Measurements from ENCODE around the gene IDH2. TPM values are rescaled to one million over a fixed set of nuclear protein-coding genes. Genes with fewer than 3 reads are reported as not detected.
"Not testable (repeated sequence)": the region's sequence is repeated elsewhere in the genome, so short reads cannot be mapped to it uniquely, and the experiment has no call there.

IDH2 gene
- total and polyA plus RNA-seq, 10 of the 15 experiments (the other 5 are each of a cell fraction or from before 2014, with no cell fraction given) = 2.3 to 358 (median 242) TPM

DNA sequence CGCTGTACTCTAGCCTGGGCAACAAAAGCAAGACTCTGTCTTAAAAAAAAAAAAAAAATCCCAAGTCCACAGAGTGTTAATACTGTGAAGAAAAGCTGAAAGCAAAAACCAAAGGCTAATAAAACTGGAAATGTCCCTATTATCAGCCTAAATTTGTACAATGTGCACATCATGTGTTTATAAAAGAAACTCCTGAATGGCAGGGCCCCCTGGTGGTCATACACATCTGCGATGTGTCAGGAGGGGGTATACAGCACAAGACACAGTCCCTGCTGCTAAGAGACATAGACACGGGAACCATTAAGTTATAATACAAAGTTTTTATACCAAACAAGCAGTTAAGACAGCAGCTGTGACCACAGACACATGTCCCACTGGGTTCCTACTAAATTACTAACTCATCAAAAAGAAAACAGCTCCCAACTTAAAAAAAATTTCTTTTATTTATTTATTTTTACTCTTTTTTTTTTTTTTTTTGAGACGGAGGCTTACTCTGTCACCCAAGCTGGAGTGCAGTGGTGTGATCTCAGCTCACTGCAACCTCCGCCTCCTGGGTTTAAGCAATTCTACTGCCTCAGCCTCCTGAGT is 31.0 kb downstream of the IDH2 start (continued):
- TF ChIP-seq MEF2B (IDR thresholded peaks at IDR 0.05; ENCODE audit: partially characterized antibody, poor library complexity, severe bottlenecking) = no peak
- TF ChIP-seq ZNF24 (IDR thresholded peaks at IDR 0.05) = 0 out of 2 replicates have a peak, but pooled peaks have one; percentile 11
- peak in 1 of 2 experiments; percentile 7; a peak in 1 of 4 replicates for TF ChIP-seq BHLHE40 (IDR thresholded peaks at IDR 0.05; ENCODE audit: borderline replicate concordance in 1 of 2, low read depth in 2 of 2, low read length in 1 of 2)
- TF ChIP-seq, protein P1, sequence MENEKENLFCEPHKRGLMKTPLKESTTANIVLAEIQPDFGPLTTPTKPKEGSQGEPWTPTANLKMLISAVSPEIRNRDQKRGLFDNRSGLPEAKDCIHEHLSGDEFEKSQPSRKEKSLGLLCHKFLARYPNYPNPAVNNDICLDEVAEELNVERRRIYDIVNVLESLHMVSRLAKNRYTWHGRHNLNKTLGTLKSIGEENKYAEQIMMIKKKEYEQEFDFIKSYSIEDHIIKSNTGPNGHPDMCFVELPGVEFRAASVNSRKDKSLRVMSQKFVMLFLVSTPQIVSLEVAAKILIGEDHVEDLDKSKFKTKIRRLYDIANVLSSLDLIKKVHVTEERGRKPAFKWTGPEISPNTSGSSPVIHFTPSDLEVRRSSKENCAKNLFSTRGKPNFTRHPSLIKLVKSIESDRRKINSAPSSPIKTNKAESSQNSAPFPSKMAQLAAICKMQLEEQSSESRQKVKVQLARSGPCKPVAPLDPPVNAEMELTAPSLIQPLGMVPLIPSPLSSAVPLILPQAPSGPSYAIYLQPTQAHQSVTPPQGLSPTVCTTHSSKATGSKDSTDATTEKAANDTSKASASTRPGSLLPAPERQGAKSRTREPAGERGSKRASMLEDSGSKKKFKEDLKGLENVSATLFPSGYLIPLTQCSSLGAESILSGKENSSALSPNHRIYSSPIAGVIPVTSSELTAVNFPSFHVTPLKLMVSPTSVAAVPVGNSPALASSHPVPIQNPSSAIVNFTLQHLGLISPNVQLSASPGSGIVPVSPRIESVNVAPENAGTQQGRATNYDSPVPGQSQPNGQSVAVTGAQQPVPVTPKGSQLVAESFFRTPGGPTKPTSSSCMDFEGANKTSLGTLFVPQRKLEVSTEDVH (IDR thresholded peaks at IDR 0.05; ENCODE audit: low read depth, partially characterized antibody) = no peak
- TF ChIP-seq YBX1 (IDR thresholded peaks at IDR 0.05) = no peak
- peak; percentile 95 for TF ChIP-seq RAD21 (IDR thresholded peaks at IDR 0.05; ENCODE audit: insufficient read depth, low read depth, low read length)

DNA sequence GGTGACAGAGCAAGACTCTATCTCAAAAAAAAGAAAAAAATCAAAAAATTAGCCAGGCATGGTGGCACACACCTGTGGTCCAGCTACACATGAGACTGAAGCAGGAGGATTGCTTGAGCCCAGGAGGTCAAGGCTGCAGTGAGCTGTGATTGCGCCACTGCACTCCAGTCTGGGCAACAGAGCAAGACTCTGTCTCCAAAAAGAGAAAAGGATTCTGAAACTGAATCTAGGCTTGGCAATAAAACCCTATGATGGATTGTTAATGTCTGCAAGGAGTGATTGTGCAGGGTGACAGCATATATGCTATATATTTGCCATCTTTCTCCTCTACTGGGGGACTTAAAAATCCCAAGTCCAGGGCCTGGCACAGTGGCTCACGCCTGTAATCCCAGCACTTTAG is 31.6 kb downstream of the IDH2 start:
- not testable (repeated sequence) for DNase-seq (ENCODE audit: low read depth, low spot score); H3K4me1 ChIP-seq (ENCODE audit: control insufficient read depth, insufficient read depth, low read length); H3K27ac ChIP-seq (ENCODE audit: control insufficient read depth, insufficient read depth); H2AFZ ChIP-seq (ENCODE audit: control insufficient read depth, low read depth, low read length); H3K4me3 ChIP-seq; H3K9me3 ChIP-seq (replicated peaks; ENCODE audit: control insufficient read depth, insufficient read depth, low read length); H3K27me3 ChIP-seq (replicated peaks in 1 of 2; ENCODE audit: control insufficient read depth in 2 of 2, insufficient read depth in 2 of 2, low read length in 1 of 2); H4K20me1 ChIP-seq (ENCODE audit: control insufficient read depth, insufficient read depth); H3K4me2 ChIP-seq (ENCODE audit: control insufficient read depth, insufficient read depth); H3K9ac ChIP-seq (ENCODE audit: control insufficient read depth, insufficient read depth, low read length); BruUV-seq (replicated peaks); H3K79me2 ChIP-seq (ENCODE audit: control insufficient read depth, insufficient read depth, low read length); FAIRE-seq
- ChIA-PET SMC1A (ENCODE audit: uncharacterized antibody, unreplicated experiment) (interaction anchor here (0.5 to 3.5 kb wide), 19 partner anchors 9 to 330 kb away, joined by 3 to 32 read pairs (median 6); partner anchors contain the start of gene ZNF710), CTCF (interaction anchor here (0.7 to 7.5 kb wide), 29 partner anchors 8 to 330 kb away, joined by 3 to 85 read pairs (median 6); no protein-coding TSS in a partner anchor), POLR2A (interaction anchor here (0.7 to 1.5 kb wide), 2 partner anchors 67 to 172 kb away, joined by 3 to 4 read pairs; no protein-coding TSS in a partner anchor), RAD21 (ENCODE audit: unreplicated experiment) (interaction anchor here (0.7 to 4.0 kb wide), 11 partner anchors 17 to 310 kb away, joined by 3 to 41 read pairs (median 6); partner anchors contain the start of gene AP3S2)
- intact Hi-C loops (cut with micrococcal nuclease; ENCODE audit: unreplicated experiment) (loop anchor here (1.0 to 5.0 kb wide), 4 partner anchors 38 to 328 kb away; no protein-coding TSS in a partner anchor), in situ Hi-C loops (cut with MboI) (loop anchor here (5.0 kb wide), 1 partner anchor 173 kb away; no protein-coding TSS in a partner anchor)
- peak; percentile 27 for ATAC-seq
- peaks cover 26 to 34% of the 10 kb centered on the region in 2 experiments for H3K36me3 ChIP-seq (ENCODE audit: control insufficient read depth in 2 of 2, insufficient read depth in 2 of 2, low read length in 1 of 2)
- WGBS (ENCODE audit: insufficient coverage, insufficient replicate concordance, low lambda C conversion rate, missing lambda C conversion rate) = 100% methylated on average over 2 of the region's 2 CpGs

All from GM12878 (cell line).